ENCODE results near the gene RNF215.

- no peak for TF ChIP-seq EZH2 (IDR thresholded peaks at IDR 0.05; ENCODE audit: borderline replicate concordance, low read length)
- TF ChIP-seq, protein P1, sequence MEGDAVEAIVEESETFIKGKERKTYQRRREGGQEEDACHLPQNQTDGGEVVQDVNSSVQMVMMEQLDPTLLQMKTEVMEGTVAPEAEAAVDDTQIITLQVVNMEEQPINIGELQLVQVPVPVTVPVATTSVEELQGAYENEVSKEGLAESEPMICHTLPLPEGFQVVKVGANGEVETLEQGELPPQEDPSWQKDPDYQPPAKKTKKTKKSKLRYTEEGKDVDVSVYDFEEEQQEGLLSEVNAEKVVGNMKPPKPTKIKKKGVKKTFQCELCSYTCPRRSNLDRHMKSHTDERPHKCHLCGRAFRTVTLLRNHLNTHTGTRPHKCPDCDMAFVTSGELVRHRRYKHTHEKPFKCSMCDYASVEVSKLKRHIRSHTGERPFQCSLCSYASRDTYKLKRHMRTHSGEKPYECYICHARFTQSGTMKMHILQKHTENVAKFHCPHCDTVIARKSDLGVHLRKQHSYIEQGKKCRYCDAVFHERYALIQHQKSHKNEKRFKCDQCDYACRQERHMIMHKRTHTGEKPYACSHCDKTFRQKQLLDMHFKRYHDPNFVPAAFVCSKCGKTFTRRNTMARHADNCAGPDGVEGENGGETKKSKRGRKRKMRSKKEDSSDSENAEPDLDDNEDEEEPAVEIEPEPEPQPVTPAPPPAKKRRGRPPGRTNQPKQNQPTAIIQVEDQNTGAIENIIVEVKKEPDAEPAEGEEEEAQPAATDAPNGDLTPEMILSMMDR (IDR thresholded peaks at IDR 0.05; ENCODE audit: low read length) = peak; percentile 32
Measured at GRCh38 chr22:30435674-30436126, 48.5 kb upstream of the RNF215 start.

All from OCI-LY1 (cell line).